GM12874 (cell line): Measurements from ENCODE around the gene RPS6KL1.

Source experiments
- TF ChIP-seq, protein P1 (sequence below): IDR thresholded peaks from 2 replicates; pipeline ENCODE4 v1.5.1; 2011; ENCODE audit warnings: low read depth, mild to moderate bottlenecking, control low read depth, low read length, moderate library complexity; ENCODE audit not compliant: insufficient read depth

RPS6KL1 gene

DNA sequence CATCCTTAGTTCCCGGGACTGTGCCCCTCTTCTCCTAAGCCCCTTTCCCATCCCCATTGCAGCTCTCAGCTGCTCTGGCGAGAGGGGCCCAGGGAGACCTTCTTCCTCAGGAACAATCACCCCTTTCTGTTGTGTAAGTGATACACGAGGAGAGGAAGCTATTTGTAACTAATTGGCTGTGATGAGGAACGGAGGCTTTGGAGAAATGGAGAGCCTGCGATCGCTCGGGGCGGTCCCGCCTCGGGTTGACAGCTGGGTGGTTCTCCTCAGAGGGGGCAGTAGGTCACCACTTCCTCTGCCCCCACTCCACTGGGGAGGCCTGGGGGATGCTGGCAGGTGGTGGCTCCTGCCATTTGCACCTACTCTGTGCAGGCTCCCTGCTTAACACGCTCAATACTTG, 39.0 kb upstream of the RPS6KL1 start:
- TF ChIP-seq, protein P1, sequence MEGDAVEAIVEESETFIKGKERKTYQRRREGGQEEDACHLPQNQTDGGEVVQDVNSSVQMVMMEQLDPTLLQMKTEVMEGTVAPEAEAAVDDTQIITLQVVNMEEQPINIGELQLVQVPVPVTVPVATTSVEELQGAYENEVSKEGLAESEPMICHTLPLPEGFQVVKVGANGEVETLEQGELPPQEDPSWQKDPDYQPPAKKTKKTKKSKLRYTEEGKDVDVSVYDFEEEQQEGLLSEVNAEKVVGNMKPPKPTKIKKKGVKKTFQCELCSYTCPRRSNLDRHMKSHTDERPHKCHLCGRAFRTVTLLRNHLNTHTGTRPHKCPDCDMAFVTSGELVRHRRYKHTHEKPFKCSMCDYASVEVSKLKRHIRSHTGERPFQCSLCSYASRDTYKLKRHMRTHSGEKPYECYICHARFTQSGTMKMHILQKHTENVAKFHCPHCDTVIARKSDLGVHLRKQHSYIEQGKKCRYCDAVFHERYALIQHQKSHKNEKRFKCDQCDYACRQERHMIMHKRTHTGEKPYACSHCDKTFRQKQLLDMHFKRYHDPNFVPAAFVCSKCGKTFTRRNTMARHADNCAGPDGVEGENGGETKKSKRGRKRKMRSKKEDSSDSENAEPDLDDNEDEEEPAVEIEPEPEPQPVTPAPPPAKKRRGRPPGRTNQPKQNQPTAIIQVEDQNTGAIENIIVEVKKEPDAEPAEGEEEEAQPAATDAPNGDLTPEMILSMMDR: no peak

DNA sequence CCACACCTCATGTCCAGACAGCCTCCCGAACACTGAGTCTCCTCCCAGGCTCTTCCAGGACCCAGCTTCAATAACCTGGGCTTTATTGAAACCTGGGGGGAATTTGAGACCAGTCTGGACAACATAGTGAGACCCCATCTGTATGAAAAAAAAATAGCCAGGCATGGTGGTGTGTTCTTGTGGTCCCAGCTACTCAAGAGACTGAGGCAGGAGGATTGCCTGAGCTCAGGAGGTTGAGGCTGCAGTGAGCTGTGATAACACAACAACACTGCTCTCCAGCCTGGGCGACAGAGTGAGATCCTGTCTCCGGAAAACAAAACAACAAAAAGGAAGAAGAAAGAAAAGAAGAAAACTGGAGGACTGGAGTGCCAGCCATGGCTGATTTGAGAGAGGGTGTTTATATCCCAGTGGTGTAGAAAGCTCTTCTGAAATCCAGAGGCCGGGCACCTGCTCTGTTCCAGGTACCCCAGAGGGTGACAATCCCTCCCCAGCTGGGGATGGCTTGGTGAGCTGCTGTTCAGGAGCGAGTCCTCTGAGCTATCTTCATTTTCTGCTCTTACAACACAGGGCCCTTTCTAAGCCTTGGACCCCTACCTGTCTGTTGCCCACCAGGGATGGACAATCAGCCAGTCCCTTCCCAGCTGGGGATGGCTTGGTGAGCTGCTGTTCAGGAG, 38.3 kb upstream of the RPS6KL1 start:
- TF ChIP-seq, protein P1: no peak

DNA sequence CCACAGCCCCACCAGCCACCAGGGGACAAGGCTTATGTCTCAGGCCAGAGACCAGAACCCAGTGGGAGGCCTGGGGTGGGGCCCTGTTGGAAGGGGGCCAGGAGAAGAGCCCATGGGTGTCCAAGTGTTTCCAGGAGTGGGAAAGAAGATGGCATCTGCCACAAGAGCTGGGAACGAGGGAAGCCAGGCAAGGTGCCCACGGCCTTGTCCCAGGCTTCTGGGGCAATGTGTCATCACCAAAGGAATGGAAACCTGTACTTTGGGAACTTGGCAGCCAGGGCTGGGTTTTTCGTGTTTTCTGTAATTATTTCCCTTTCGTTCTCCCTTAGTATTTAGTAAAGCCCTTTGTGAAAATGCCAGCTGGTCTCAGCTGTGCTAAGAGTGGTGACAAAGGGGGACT, 37.7 kb upstream of the RPS6KL1 start:
- TF ChIP-seq, protein P1: no peak

DNA sequence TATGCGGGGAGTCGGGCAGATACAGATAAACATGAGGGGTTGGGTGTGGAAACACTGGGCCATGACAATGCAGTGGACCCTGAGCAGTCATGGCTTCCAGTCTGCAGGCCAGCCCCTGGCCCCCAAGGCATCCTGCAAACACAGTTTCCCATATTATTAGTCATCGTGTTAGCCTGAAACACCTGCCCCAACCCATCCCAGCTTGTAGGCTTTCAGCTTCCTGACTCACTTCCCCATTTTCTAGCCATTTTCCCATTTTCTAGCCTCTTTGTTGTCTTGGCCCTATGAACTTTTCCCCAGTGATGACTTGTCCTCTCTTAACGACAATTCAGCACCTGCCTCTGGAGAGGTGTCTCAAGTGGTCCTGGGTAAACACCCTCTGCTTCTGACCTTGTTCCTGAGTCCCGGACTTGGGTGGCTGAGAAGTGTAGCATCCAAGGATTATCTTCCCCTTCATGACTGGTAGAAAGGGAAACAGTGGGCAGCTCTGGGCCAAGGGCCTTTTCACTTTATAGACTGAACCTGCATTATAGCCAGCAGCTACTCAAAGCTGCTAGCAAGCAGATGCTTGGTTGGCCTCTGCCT, 36.6 kb upstream of the RPS6KL1 start:
- TF ChIP-seq, protein P1: no peak

DNA sequence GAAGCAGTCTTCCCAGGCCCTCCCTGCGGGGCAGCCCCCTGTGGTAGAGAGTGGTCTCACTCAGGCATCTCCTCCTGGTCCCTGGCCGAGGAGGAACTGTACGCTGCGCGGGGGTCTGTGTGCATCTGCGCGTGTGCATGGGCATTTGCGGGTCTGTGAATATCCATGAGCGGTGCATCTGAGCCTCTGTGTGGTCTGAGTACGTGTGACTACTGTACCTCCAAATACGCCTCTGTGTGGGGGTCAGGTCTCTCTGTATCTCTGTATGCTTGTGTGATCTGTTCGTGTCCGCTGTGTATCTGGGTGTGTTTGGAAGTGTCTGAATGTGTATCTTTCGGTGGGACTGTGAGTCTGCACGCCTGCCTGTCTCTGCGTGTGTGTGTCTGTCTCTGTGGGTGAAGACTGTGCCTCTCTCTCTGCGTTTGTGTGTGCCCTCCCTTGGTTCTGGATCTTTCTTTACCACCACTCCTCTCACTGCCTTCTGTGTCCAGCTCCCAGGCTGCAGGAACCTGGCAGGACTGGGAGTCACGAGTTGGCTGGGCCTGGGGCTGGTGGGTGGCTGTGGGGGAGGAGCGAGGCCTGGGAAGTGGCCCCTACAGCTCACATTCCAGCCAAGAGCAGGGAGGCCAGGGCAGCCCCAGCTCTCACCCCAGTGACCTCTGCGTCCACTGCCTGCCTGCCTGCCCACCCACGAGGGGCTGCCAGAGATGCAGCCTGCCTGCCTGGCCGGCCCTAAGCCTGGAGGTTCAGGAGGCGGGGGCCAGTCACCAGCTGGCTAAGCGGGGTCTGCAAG, 33.4 kb upstream of the RPS6KL1 start:
- TF ChIP-seq, protein P1: no peak

DNA sequence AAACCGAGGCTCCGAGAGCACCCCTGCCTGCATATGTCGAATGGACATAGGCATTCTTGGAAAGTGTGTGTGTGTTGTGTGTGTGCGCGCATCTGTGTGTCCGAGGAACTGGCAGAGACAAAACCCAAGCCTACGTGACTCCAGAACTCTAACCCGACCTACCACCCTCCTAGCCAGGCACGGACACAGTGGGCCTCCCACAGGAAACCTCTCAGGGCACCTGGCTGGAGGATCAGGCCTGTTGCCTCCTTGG, 32.9 kb upstream of the RPS6KL1 start:
- TF ChIP-seq, protein P1: no peak

DNA sequence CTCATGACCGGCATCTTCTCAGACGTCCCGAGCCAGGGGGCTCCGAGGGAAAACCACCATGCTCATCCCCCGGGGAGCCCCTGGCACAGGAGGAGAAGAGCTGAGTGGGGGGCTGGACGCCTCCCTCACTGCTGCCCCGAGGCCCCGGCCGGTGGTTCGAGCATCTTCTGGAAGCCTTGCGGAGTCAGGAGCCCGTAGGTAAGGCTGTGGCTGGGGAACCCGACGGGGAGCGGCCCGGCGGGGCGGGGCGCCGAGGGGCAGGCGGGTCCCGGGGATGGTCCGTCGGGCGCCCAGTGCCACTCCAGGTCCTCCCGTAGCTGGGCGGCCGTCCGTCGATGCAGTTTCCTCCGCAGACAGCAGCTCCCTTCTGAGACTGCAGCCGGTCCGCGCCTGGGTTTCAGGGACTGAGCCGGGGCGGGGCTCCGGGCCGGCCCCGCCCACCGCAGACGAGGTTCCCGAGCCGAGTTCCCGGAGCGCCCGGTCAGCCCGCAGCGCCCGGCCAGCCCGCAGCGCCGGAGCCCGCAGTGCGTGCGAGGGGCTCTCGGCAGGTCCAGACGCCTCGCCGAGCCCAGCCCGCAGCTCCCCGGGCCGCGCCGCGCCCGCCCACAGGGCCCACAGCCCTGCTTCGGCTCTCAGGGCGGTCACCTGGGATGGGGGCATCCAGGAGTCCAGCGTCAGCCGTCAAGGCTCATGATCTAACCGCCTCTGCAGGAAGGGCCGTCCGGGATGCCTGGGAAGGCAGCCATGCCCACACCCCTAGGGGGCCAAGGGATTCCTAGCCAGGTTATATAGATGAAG, 32.4 kb upstream of the RPS6KL1 start, which contains the start of gene PGF:
PGF (minus strand) TSS at position 369 of the 798 bp plus-strand sequence; CDS start at position 14, 355 bp downstream.
- TF ChIP-seq, protein P1: no peak
